ENCODE results near the gene DHX8.
"Not testable (repeated sequence)": the region's sequence is repeated elsewhere in the genome, so short reads cannot be mapped to it uniquely, and the experiment has no call there.

Gene DHX8

GRCh38 chr17:43443381-43443780 lies 40.4 kb upstream of the DHX8 start:
- no peak for DNase-seq (ENCODE audit: low read depth in 2 of 2)
- H3K4me3 ChIP-seq (replicated peaks in 1 of 2; ENCODE audit: low read depth in 2 of 2, low read length in 2 of 2): no peak overlapping the region

GRCh38 chr17:43444223-43445008 lies 39.4 kb upstream of the DHX8 start:
- DNase-seq (ENCODE audit: low read depth in 2 of 2): no peak
- no peak overlapping the region for H3K4me3 ChIP-seq (replicated peaks in 1 of 2; ENCODE audit: low read depth in 2 of 2, low read length in 2 of 2)
- no peak for TF ChIP-seq CTCF (IDR thresholded peaks at IDR 0.05; ENCODE audit: low read depth, low read length)

More at GRCh38 chr17:43443381-43443780, 40.4 kb upstream of the DHX8 start:
- no peak for TF ChIP-seq CTCF (IDR thresholded peaks at IDR 0.05; ENCODE audit: low read depth, low read length)

- no peak for DNase-seq (ENCODE audit: low read depth in 2 of 2)
- no peak for TF ChIP-seq CTCF (IDR thresholded peaks at IDR 0.05; ENCODE audit: low read depth, low read length)
- no peak overlapping the region for H3K4me3 ChIP-seq (replicated peaks in 1 of 2; ENCODE audit: low read depth in 2 of 2, low read length in 2 of 2)
Observed at GRCh38 chr17:43445009-43445589, 38.7 kb upstream of the DHX8 start.

- no peak for DNase-seq (ENCODE audit: low read depth in 2 of 2)
- H3K4me3 ChIP-seq (replicated peaks in 1 of 2; ENCODE audit: low read depth in 2 of 2, low read length in 2 of 2): no peak overlapping the region
- TF ChIP-seq CTCF (IDR thresholded peaks at IDR 0.05; ENCODE audit: low read depth, low read length): no peak
Observed at GRCh38 chr17:43446773-43447172, 37.0 kb upstream of the DHX8 start.

GRCh38 chr17:43448720-43449469 lies 34.9 kb upstream of the DHX8 start:
- no peak for DNase-seq (ENCODE audit: low read depth in 2 of 2)
- no peak for TF ChIP-seq CTCF (IDR thresholded peaks at IDR 0.05; ENCODE audit: low read depth, low read length)
- H3K4me3 ChIP-seq (replicated peaks in 1 of 2; ENCODE audit: low read depth in 2 of 2, low read length in 2 of 2): no peak overlapping the region

- no peak for TF ChIP-seq CTCF (IDR thresholded peaks at IDR 0.05; ENCODE audit: low read depth, low read length)
- H3K4me3 ChIP-seq (replicated peaks in 1 of 2; ENCODE audit: low read depth in 2 of 2, low read length in 2 of 2): no peak overlapping the region
- peak in 1 of 2 donors; percentile 36 for DNase-seq (ENCODE audit: low read depth in 2 of 2)
Observed at GRCh38 chr17:43449470-43450248, 34.1 kb upstream of the DHX8 start.

- H3K4me3 ChIP-seq (replicated peaks in 1 of 2; ENCODE audit: low read depth in 2 of 2, low read length in 2 of 2); DNase-seq (ENCODE audit: low read depth in 2 of 2): not testable (repeated sequence)
Observed at GRCh38 chr17:43450791-43451190, 33.0 kb upstream of the DHX8 start.

DNA sequence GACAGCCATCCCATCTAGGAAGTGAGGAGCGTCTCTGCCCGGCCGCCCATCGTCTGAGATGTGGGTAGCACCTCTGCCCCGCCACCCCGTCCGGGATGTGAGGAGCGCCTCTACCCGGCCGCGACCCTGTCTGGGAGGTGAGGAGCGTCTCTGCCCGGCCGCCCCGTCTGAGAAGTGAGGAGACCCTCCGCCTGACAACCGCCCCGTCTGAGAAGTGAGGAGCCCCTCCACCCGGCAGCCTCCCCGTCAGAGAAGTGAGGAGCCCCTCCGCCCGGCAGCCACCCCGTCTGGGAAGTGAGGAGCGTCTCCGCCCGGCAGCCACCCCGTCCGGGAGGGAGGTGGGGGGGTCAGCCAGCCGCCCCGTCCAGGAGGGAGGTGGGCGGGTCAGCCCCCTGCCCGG lies 32.0 kb upstream of the DHX8 start:
- not testable (repeated sequence) for H3K4me3 ChIP-seq (replicated peaks in 1 of 2; ENCODE audit: low read depth in 2 of 2, low read length in 2 of 2); DNase-seq (ENCODE audit: low read depth in 2 of 2)

Measured in cardiac fibroblast (primary cell).